Adrenal gland (tissue), 5 donors: ENCODE results near the gene NAV2.

Source experiments
- POLR2A ChIP-seq, 2 donors: fragments of 450-650 bp; IDR thresholded peaks; one replicate each; pipeline ENCODE4 v1.6.1; 2017; ENCODE audit warnings: antibody characterized with exemption in 2 of 2, mild to moderate bottlenecking in 2 of 2, moderate library complexity in 1 of 2
- TF ChIP-seq, protein P1 (sequence below), 6 experiments: fragments of 450-650 bp in 4 of 6; fragments of 200-600 bp in 2 of 6; sonication (generic) in 1 of 6; IDR thresholded peaks; 1 replicate in 5 of 6; 2 replicates in 1 of 6; pipeline versions ENCODE4 v1.5.1 to v1.8.0; 2016 to 2021; ENCODE audit warnings: antibody characterized with exemption in 6 of 6, mild to moderate bottlenecking in 2 of 6, moderate library complexity in 1 of 6
- donor health status: DM: no; HTN: no; CAD: no.

DNA sequence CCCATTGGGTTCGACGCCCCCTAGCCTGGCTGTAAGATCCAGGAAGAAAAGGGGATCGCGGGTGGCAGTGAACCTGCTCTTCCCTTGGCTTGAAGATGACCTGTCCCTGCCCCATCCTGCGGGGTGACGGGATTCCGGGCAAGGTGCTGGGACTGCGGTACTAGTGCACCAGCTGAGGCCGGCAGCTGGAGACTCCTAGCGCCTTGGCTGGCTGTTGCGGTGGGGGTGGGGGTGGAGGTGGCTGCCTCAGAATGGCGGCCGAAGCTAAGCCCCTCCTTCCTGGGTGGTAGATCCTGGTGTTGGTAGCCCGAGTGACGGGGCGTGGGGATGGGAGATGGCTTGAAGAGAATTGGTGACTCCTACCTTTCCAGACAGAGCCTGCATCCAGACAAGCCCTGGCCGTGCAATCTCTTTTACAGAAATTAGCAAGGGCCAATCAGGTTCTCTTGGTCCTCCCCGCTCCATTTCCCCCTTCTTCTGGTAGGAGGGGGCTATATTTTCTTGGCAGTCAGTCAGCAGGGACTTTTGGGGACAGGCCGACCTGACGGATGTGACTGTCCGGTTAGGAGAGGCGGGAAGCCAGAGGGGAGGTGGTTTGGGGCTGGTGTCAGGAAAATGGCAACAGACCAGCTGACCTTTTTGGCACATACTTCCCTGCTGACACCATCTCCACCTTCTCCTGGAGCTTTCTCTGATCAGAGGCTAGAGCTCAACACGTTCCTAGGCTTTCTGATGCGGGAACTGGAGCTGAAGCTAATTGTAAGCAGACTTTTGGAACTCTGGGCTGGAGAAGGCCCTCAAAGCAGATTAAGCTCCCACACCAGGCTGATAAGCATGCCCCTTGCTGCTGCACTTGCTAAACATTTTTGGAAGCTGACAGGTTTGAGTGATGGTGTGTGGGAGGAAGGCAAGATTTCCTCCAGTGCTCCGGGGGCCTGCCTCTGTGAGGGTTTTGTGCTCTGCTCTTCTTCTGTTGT lies 2.0 kb downstream of the NAV2 start:
- no peak for TF ChIP-seq POLR2A (IDR thresholded peaks at IDR 0.05)
- TF ChIP-seq, protein P1, sequence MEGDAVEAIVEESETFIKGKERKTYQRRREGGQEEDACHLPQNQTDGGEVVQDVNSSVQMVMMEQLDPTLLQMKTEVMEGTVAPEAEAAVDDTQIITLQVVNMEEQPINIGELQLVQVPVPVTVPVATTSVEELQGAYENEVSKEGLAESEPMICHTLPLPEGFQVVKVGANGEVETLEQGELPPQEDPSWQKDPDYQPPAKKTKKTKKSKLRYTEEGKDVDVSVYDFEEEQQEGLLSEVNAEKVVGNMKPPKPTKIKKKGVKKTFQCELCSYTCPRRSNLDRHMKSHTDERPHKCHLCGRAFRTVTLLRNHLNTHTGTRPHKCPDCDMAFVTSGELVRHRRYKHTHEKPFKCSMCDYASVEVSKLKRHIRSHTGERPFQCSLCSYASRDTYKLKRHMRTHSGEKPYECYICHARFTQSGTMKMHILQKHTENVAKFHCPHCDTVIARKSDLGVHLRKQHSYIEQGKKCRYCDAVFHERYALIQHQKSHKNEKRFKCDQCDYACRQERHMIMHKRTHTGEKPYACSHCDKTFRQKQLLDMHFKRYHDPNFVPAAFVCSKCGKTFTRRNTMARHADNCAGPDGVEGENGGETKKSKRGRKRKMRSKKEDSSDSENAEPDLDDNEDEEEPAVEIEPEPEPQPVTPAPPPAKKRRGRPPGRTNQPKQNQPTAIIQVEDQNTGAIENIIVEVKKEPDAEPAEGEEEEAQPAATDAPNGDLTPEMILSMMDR (IDR thresholded peaks at IDR 0.05): no peak
